Neural crest cell (in vitro differentiated cells): Measurements from ENCODE around the gene LGALSL. TPM values are rescaled to one million over a fixed set of nuclear protein-coding genes. Genes with fewer than 3 reads are reported as not detected.

ENCODE experiments used
- DNase-seq: peaks from one replicate; pipeline ENCODE4 v3.0.0; 2021; ENCODE audit warnings: low read depth, mixed read lengths, low spot score
- H3K27ac Mint-ChIP-seq: one replicate; pipeline ENCODE4 v1.8.0; 2021; ENCODE audit warnings: mild to moderate bottlenecking, mixed read lengths; ENCODE audit not compliant: unreplicated experiment
- H3K27me3 Mint-ChIP-seq: 2 replicates; pipeline ENCODE4 v1.8.0; 2021; ENCODE audit warnings: low read depth, mild to moderate bottlenecking, mixed read lengths
- H3K36me3 Mint-ChIP-seq: 2 replicates; pipeline ENCODE4 v1.8.0; 2021; ENCODE audit warnings: low read depth, mild to moderate bottlenecking, mixed read lengths
- H3K4me1 Mint-ChIP-seq: 2 replicates; pipeline ENCODE4 v1.8.0; 2021; ENCODE audit warnings: mixed read lengths
- H3K4me3 Mint-ChIP-seq: one replicate; pipeline ENCODE4 v1.8.0; 2021; ENCODE audit warnings: mild to moderate bottlenecking, mixed read lengths
- H3K9me3 Mint-ChIP-seq: 2 replicates; pipeline ENCODE4 v1.8.0; 2021; ENCODE audit warnings: mixed read lengths
- total RNA-seq: library from RNA; stranded (reverse); gene quantifications from 2 replicates; pipeline ENCODE4 v1.2.1, GENCODE V29; 2021
- TF ChIP-seq, protein P1 (sequence below): fragments of 200-600 bp; sonication (generic); conservative IDR thresholded peaks from 2 replicates; pipeline ENCODE4 v1.5.0; 2021; ENCODE audit warnings: antibody characterized with exemption, mild to moderate bottlenecking

LGALSL gene
- total RNA-seq, 1 donor from 2014 or later = 29.1 TPM

DNA sequence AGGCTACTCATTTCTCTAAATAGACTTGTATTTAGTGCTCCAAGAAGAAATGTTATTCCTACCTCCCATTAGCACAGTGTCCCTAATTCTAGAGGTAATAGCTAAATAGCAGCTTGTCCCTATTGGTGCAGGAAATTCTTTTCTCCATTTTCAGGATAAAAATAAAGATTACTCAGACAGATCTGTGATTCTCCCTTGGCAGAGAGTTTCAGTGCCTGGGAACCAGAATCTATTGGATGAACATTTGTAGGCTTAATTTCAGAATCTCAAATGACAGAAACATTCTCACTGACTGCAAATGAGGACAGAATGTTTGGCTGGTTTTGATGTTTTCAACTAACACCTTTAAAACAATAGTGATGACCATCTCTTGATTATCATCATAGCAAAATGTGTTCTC is 33.3 kb upstream of the LGALSL start:
- Mint-ChIP-seq H3K36me3 (no peaks in the 10 kb centered on the region), H3K4me1 (peaks cover 3% of the 10 kb centered on the region), H3K27me3 (no peaks in the 10 kb centered on the region), H3K27ac (no peak overlapping the region), H3K9me3 (peaks cover 2% of the 10 kb centered on the region), H3K4me3 (no peak overlapping the region)
- TF ChIP-seq, protein P1, sequence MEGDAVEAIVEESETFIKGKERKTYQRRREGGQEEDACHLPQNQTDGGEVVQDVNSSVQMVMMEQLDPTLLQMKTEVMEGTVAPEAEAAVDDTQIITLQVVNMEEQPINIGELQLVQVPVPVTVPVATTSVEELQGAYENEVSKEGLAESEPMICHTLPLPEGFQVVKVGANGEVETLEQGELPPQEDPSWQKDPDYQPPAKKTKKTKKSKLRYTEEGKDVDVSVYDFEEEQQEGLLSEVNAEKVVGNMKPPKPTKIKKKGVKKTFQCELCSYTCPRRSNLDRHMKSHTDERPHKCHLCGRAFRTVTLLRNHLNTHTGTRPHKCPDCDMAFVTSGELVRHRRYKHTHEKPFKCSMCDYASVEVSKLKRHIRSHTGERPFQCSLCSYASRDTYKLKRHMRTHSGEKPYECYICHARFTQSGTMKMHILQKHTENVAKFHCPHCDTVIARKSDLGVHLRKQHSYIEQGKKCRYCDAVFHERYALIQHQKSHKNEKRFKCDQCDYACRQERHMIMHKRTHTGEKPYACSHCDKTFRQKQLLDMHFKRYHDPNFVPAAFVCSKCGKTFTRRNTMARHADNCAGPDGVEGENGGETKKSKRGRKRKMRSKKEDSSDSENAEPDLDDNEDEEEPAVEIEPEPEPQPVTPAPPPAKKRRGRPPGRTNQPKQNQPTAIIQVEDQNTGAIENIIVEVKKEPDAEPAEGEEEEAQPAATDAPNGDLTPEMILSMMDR = no peak
- DNase-seq = no peak

DNA sequence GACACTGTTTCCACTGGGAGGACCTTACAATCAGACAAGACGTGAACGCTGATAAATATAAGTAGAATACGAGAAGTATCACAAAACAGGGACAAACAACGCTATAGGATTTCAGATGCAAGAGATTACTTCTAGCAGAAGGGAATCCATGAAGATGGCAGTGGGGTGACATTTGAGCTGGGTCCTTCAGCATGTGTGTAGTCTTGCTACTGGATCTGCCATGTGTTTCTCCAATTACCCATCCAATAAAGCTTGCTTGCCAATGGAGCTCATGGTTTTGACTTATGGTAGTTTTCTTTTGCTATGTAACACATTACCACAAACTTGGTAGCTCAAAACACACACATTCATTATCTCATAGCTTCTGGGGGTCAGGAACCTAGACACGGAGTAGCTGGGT is 32.8 kb upstream of the LGALSL start:
- no peak overlapping the region for H3K4me3 Mint-ChIP-seq
- DNase-seq = no peak
- H3K9me3 Mint-ChIP-seq = peaks cover 2% of the 10 kb centered on the region
- peaks cover 5% of the 10 kb centered on the region for H3K4me1 Mint-ChIP-seq
- H3K27me3 Mint-ChIP-seq = no peaks in the 10 kb centered on the region
- no peak overlapping the region for H3K27ac Mint-ChIP-seq
- TF ChIP-seq, protein P1 = no peak
- no peaks in the 10 kb centered on the region for H3K36me3 Mint-ChIP-seq

DNA sequence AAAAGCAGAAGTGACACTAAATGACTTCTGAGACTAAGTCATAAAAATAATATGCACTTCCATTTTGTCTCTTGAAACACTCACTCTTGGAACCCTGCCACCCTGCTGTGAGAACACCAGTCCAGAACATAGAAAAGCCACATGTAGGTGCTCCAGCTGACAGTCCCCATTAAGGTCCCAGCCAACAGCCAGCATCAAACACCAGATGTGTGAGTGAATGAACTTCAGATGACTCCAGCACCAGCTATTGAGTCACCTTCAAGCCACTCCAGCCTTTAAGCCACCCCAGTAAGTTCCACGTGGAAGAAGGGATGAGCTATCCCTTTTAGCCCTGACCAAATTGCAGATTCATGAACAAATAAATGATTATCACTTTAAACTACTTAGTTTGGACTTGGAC is 31.5 kb upstream of the LGALSL start:
- TF ChIP-seq, protein P1 = no peak
- Mint-ChIP-seq H3K36me3 (no peaks in the 10 kb centered on the region), H3K4me3 (no peak overlapping the region), H3K27me3 (no peaks in the 10 kb centered on the region), H3K27ac (no peak overlapping the region), H3K9me3 (peaks cover 2% of the 10 kb centered on the region), H3K4me1 (peaks cover 8% of the 10 kb centered on the region)
- no peak for DNase-seq

DNA sequence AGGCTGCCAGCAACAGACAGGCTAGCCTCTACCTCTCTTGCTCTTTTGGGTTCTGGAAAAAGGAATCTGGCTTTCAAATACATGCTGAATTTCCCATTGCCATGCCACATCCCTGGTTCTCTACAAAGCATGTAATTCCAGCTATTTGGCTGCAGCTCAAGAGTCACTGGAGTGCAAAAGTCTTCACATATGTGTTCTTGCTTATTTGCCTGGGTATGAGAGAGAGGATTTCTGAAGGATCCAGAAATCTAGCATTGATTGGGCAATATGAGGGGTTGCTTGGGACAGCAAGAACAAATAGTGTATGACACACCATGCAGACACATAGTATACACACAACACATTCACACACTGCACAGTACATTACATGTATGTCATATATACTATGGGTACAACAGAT is 30.7 kb upstream of the LGALSL start:
- H3K4me1 Mint-ChIP-seq = peaks cover 5% of the 10 kb centered on the region
- no peak overlapping the region for H3K27ac Mint-ChIP-seq
- no peak for DNase-seq
- peaks cover 2% of the 10 kb centered on the region for H3K9me3 Mint-ChIP-seq
- TF ChIP-seq, protein P1 = no peak
- no peaks in the 10 kb centered on the region for H3K27me3 Mint-ChIP-seq
- H3K36me3 Mint-ChIP-seq = no peaks in the 10 kb centered on the region
- no peak overlapping the region for H3K4me3 Mint-ChIP-seq

DNA sequence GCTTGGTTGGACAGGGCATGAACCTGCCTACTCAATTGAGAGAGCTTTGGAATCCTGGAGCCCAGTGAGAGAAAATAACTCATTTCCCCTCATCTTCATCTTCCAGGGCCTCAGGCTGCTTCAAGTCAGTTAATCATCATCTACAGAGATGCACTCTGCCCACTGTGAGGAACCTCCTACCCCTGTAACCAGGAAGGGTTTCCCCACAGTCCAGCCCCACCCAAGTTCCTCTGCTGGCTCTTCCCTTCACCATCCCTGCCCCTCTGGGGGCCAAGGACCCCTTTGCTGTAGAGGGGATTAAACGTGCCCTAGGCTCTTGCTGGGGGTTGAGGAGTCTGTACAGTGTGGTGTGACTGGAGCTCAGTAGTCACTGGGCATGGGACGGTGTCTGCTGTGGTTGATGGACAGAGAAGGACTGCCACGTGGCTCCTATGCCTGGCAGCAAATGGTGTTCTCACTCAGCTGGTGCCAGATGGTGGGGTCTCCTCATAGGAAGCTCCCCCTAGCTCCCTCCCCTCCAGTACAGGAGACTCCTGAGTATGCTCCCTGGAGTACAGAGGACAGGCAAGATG is 29.5 kb upstream of the LGALSL start:
- peaks cover 2% of the 10 kb centered on the region for H3K9me3 Mint-ChIP-seq
- H3K36me3 Mint-ChIP-seq = no peaks in the 10 kb centered on the region
- TF ChIP-seq, protein P1 = no peak
- H3K27ac Mint-ChIP-seq = no peak overlapping the region
- no peaks in the 10 kb centered on the region for H3K27me3 Mint-ChIP-seq
- DNase-seq = no peak
- H3K4me1 Mint-ChIP-seq = peaks cover 5% of the 10 kb centered on the region
- no peak overlapping the region for H3K4me3 Mint-ChIP-seq
